A204.1 (cell line): ENCODE results near the gene EHBP1.

Experiments used
- FAIRE-seq: peaks from 2 replicates; lab custom pipeline; 2012; peaks lifted over from hg19 to GRCh38; lab: Jason Lieb, UNC

EHBP1 gene

DNA sequence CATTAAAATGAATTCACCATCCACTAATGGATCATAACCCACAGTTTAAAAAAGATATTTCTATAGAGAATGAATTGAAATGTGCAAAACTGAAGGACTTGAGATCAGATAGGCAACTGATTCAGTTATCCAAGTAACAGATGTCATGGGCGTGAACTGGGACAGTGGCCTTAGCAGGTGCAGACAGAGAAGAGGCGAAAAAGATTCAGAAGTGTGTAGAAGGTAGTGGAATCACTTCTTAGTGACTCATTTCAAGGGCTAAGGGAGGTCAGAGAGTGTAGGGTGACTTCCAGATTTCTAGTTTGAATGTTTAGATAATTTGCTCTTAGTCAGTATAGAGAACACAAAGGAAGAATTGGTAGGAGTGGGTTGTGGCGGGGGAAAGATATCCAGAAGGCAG lies 79.7 kb downstream of the EHBP1 start:
- no peak for FAIRE-seq

DNA sequence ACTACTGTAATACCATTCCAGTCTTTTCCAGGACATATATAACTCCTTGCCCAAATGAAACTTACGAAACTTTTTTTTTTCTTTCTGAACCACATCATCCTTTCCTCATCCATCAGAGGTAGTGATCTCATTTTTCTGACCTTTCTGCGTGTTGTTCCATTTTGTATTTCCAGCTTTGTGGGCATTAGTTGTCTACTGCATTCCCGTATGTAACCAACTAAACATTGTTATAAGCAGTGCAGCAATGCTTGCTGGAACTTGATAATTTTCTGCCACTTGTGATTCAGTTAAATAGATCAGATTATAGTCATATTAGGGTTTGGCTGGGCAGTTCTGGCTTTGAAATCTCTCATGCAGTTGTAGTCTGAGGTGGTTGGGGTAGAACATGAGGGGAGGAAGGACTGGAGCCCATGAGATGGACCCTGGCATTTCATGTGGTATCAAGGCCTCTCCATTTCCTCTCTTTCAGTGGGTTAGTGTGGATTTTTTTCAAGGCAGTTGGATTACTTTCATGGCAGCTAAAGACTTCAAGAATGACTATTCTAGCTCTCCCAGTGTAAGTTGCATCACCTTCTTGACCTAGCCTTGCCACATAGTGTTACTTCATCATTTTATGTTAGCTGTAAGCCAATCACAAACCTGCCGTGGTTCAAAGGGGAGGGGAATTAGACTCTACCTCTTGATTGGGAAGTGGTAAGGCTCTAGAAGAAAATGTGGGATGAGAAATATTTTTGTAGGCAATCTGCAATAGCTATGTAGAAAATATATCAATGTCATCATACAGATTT lies 80.5 kb downstream of the EHBP1 start:
- no peak for FAIRE-seq

DNA sequence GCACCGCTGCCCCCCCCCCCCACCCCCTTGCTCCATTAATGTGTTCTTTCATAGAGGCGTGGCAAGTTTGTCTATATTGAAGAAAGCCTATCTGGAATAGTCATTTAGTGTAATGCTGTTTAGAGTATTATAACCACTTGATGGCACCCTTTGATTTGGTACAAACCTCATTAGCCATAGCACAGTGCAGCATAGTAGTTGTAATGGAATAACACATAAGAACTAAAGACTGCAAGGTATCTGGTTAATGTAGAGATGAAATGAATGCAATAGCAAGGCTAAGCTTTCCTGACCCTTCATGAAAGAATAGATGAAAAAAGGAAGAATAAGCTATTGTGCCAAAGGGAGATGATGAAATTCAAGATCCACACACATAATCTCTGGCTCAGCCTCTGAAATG lies 81.9 kb downstream of the EHBP1 start:
- no peak for FAIRE-seq

DNA sequence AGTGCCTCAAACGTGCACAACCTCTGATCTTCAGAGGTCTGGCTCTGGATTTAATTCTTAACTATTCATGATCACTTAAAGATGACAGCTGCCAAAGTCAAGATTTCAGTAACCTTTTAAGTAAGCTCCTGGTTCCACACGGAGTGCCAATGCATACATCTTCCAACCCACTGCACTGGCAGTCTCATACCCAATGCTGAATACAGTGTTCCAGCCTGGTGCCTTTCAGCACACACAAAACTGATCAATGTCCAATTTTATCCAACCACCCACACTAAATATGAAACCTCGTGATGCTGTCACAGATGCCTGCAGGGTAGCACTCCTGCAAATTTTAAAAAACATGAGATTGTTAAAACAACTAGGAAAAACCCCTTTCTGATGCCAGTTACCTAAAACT lies 84.0 kb downstream of the EHBP1 start:
- no peak for FAIRE-seq

DNA sequence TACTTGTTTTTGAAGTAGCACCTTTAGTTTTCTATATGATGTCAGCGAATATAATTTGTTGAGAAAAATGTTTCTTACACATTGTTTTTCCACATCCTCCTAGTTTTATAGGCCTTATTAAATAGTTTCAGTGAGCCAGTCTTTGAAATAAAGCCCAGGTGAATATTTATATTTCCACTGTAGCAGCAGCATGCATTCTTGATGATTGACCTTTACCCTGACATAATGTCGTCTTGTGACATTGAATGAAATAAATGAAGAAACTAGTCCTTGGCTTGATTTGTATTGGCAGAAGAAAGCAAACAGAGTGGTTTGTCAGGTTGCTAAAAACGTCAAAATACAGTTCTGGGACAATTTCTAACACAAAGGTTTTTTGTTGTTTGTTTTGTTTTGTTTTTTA lies 84.4 kb downstream of the EHBP1 start:
- FAIRE-seq, result no peak

DNA sequence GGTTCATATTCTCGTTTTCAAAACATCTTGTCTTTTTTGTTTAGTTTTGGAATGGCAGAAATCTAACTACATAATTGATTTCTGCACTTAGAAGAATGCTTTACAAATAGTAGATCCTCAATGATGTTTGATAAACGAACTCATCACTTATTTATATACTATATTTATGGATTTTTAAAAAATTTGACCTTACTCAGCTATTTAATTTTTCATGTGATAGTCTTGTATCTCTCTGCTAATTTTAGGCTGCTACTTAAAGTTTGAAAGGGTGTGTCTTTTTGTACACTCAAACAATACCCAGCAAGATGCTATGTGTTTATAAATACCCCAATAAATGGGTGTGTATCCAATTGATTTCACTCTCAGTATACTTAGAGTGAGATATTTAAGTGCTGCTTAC lies 86.9 kb downstream of the EHBP1 start:
- peak; percentile 6 for FAIRE-seq

DNA sequence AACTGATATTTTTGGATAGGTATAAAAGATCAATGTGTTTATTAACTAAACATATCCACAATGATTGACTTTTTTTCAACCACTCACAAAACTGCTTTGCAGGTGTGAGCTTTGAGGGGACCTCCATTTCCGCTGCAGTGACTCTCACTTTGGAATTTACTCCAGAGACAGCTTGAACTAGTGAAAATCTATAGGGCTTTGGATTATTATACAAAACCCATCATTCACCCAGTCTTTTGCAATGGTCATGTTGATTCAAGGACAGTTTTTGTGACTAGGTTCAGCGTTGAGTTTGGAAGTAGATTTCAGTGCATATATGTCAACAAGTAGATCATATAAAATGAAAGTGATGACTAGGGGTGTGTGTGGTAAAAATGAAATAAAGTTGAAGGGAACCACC lies 87.7 kb downstream of the EHBP1 start:
- FAIRE-seq, result no peak

DNA sequence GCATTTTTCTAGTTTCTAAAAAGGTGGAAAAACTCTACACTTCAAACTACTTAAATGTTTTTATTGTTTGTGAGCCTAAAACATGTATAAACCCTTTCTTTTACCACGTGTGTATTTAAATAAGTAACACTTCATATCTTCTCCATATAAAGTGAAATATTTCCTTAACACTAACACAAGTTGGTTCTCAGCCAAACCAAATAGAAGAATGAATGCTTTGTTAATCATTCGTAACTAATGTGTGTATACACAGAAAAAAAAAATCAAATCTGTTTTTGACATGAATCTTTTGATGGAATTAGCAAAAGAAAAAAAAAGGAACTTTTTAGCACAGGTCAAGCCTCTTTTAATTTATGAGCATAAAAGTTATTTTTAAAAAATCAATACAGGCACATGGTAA lies 89.3 kb downstream of the EHBP1 start:
- FAIRE-seq, result peak; percentile 14

DNA sequence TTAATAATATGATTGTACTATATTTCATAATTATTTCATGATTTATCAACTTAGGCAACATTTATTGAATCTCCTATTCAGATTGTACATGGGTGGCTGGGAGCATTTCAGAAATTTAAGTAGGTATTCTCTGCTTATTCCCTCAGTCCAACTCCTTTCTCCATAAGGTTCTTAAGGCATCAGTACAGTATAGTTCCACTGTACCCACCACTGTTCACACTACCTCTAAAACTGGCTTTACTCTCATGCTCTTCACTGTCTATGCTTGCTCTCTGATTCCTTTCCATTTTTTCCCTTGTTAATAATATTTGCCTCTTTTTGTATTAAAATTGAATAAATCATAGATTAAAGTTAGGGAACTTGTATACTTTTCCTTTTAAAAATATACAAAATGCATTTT lies 89.8 kb downstream of the EHBP1 start:
- FAIRE-seq, result no peak

DNA sequence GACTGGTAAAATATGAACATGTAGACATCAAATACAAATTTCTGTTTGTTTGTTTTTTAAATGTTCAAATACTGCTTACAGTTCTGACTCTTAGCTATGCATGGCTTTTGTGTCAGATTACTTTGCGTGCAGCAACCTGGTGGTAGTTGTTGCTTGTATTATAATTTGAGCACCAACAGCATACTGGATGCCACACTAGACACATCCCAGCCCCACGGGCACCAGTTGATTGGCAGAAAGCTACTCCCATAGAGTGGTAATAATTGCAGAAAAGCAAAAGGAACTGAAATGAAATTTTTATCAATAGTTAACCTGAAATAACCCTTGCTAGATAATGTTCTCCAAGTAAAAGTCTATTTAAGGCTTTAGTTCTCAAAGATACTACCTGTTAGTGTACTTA lies 91.6 kb downstream of the EHBP1 start:
- FAIRE-seq, result no peak

DNA sequence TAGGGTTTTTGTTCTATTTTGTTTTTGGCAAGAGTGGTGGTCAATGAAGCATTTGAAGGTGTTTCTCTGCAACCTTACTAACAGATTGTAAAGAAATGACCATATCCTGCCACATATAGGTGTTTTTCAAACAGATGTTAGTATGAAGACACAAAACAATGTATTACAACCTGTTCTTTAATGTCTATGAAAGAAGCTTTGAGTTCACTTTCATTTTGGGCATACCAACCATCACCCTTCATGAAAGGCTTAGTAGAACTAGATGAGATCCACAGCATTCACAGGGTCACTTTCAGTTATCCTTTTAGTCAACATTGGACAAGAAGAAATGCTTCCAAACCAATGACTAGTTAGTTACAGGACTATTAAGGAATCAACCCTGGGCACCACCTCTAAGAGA lies 95.1 kb downstream of the EHBP1 start:
- FAIRE-seq, result no peak

DNA sequence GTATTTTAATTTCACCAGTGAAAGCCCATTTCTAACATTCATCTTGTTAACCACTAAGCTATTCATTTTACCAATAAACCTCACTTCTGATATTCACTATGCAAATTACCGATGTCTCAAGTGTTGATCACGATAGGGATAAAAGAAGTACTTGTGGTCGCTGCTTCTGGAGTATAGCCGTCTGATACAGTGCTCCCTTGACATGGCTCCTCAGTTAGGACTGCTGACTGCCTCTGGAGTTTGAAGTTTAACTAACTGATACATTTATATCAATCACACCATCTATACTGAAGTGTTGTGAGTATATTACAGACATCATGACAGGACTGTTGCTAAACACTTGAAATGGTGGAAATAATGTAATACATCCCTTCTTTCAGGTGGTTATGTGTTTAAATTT lies 95.6 kb downstream of the EHBP1 start:
- no peak for FAIRE-seq

DNA sequence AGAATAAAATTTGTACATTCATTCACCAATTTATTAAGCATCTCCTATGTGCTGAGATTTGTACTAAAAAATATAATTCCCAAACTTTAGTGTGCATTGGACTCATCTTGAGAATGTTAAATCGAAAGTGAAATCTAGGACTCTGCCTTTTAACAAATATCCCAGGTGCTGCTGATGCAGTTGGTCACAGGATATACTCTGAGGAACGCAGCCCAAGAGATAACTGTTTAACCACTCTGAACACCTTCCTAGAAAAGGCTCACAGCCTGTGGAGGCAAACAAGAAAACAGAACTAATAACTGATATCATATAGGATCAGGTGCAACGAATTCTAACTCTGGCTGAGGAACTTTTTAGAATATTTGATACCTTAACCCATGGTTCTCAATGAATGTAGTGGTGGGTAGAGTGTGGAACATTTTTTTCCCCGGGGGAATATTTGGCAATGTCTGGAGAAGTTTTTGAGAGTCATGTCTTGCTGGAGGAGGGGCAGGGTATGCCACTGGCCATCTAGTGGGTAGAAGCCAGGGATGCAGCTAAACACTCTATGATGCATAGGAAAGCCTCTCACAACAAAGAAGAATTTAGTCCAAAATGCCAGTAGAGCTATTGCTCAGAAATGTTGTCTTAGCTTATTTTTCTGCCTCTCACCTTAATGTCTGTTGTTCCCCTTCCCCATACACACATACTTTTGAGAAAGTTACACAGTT lies 96.5 kb downstream of the EHBP1 start:
- FAIRE-seq, result no peak

DNA sequence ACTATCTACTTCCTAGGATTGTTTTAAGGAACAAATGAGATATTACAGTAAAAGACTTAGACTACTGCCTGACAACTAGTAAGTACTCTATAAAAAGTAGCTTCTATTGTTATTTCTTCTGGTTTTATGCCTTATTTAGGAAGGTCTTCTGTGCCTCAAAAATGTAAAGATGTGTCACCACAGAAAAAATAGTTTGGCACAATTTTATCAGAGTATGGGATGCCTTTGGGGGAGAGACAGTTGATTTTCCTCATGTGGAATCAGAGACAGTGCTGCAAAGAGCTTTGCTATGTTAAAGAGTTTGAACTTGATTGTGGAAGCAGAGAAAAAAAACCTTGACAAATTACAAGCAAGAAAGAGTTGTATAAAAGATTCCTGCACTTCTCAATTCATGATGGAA lies 98.4 kb downstream of the EHBP1 start:
- no peak for FAIRE-seq

DNA sequence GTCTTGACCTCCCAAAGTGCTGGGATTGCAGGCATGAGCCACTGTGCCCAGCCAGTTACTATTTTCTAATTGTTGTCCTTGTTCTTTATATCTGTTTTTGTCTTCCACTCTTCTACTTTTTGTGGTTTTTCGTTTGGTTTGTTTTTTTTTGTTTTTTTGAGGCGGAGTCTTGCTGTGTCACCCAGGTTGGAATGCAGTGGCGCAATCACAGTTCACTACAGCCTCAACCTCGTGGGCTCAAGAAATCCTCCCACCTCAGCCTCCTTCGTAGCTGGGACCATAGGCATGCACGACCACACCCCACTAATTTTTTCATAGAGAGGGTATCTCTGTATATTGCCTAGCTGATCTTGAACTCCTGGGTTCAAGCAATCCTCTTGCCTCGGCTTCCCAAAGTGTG lies 100.7 kb downstream of the EHBP1 start:
- no peak for FAIRE-seq

DNA sequence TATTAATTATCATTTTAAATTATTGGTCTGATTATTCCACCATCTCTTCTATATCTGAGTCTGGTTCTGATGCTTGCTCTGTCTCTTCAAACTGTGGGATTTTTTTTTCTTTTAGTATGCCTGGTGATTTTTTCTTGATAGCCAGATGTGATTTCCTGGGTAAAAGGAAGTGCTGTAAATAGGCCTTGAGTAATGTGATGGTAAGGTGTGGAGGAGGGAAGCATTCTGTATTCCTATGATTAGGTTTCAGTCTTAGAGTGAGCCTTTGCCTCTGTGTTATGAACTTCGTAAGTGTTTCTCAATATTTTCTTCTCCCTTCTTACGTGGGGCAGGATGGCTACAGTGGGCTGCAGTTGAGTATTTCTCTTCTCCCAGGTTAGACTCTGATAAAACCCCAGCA lies 103.0 kb downstream of the EHBP1 start:
- FAIRE-seq, result no peak

DNA sequence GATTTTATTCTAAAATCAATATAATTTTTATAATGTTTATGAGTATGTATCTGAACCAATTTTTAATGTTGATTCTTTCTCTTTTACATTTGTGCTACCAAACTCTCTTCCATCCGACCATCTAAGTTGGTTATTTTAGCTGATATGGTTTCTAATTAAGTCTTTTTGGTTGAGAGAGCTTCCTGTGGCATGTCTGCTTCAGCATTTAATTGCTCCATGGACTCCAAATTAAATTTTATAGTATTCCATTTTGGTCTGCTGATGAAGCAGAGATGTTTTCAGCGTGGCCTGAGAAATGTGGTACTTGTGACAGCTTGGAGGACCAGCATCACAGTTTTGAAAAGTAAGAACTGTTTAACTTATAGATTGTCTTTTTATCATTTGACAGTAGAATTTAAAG lies 105.6 kb downstream of the EHBP1 start:
- no peak for FAIRE-seq

DNA sequence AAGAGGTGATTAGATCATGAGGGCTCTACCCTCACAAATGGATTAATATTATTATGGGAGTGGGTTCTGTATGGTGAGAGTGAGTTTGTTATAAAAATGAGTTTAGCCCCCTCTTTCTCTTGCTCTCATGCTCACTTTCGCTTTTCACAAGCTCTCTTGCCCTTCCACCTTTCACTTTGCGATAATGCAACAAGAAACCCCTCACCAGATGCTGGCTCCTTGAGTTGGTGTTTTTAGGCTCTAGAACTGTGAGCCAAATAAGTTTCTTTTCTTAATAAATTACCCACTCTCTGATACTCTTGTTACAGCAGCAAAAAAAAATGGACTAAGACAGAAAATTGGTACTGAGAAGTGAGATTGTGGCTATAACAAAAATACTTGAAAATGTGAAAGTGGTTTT lies 106.5 kb downstream of the EHBP1 start:
- no peak for FAIRE-seq

DNA sequence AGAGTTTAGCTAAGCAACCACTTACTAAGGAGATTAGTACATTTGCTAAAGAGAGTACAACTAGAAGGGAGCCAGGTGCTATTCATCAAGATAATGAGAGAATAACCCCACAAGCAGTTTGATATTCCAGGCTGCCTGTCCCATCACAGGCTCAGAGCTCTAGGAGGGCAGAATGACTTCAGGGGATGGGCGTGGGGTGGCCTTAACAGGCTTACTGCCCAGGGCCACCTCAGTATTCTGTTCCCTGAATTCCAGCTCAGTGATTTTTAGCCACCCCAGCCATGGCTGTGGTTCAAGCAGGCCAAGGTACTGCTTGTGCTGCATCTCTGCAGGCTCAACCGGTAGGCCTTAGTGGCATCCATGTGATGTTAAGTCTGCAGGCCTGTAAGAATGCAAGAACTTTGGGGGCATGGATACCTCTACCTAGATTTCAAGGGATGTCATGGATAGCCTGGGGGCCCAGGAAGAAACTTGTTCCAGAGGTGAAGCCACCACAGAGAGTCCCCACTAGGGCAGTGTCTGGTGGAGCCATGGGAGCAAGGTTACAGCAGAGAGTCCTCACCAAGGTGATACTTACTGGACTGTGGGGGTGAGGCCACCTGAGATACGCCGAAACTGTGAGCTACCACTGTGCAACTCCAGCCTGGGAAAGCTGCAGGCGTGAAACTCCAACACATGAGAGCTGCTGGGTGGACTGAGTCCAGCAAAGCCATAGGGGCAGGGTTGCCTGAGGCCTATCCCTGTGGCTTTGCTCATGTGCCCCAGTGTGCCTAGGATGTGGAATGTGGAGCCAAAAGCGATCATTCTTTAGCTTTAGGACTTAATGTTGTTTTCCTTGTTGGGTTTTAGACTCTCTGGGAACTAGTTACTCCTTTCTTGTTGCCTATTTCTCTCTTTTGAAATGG lies 107.7 kb downstream of the EHBP1 start:
- FAIRE-seq, result no peak

DNA sequence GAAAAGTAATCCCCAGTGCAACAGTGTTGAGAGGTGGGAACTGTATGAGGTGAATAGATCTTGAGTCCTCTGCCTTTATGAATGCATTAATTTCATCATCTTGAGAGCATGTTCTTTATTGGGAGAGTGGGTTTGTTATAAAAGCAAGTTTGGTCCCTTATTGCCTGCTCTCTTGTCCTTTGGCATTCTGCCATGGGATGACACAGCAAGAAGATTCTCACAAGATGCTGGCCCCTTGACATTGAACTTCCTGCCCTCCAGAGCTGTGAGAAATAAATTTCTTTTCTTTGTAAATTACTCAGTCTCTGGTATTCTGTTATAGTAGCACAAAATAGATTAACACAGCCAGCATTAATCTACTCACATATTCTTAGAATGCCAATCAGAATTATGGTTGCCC lies 108.6 kb downstream of the EHBP1 start:
- no peak for FAIRE-seq

DNA sequence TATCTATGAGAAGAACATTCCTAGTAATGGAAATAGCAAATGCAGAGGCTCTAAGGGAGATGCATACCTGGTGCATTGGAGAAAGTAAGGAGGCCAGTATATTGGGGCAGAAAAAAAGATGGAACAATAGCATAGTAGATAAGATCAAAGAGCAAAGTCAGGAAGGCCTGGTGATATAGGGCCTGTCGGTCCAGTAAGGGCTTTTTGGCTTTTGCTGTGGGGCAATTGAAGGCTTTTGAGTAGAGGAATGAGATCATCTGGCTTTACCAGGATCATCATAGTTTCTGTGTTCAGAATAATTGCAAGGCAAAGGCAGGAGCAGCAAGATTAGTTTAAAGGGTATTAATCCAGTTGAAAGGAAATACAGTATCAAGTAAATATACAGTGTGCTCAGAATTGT lies 111.8 kb downstream of the EHBP1 start:
- FAIRE-seq, result no peak

DNA sequence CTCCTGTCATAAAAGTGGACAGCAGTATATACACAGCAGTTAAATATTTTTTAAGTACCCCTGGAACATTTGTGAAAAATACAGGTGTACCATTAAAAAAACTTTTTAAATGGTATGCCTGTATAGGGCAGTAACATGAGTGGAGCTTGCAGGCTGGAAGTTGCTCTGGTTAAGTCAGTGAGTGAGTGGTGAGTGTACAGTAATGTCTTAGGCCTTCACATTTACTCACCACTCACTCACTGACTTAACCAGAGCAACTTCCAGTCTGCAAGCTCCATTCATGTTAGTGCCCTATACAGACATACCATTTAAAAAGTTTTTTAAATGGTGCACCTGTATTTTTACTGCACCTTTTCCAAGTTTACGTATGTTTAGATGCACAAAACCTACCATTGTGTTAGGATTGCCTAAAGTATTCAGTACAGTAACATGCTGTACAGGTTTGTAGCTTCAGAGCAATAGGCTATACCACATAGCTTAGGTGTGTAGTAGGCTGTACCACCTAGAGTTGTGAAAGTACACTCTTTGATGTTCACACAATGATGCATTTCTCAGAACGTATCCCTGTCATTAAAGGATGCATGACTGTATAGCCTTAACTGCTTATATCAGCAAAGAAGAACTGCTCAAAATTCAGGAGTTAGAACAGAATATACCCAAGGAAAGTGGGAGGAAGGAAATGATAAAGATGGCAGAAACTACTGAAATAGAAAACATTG lies 112.6 kb downstream of the EHBP1 start:
- no peak for FAIRE-seq
